Activated effector memory CD4-positive, alpha-beta T cell treated with anti-CD3 and anti-CD28 coated beads, Interleukin-2, amount 50 U/mL, for 16 hours (primary cell): Measurements from ENCODE around the gene MUC22.
A peak's percentile ranks its signal among the peaks of the same experiment; 100 is the strongest.
"Not testable (repeated sequence)": the region's sequence is repeated elsewhere in the genome, so short reads cannot be mapped to it uniquely, and the experiment has no call there.

Experiments used
- DNase-seq: peaks from one replicate; pipeline ENCODE4 v3.0.0-alpha.2; 2020

Gene MUC22

GRCh38 chr6:31010393-31011060 is at the start of gene MUC22:
Gene MUC22 (plus strand): TSS chr6:31010474. CDS start chr6:31010707, 233 bp downstream.
- DNase-seq: no peak

GRCh38 chr6:30960907-30961673 is 49.2 kb upstream of the MUC22 start:
- DNase-seq: no peak

- no peak for DNase-seq
Measured at GRCh38 chr6:30962716-30963115, 47.6 kb upstream of the MUC22 start.

- DNase-seq: no peak
Measured at GRCh38 chr6:30963641-30964040, 46.6 kb upstream of the MUC22 start.

- DNase-seq: no peak
Measured at GRCh38 chr6:30964075-30964474, 46.2 kb upstream of the MUC22 start.

- DNase-seq: no peak
Measured at GRCh38 chr6:30965140-30965601, 45.1 kb upstream of the MUC22 start.

GRCh38 chr6:30966154-30966553 is 44.1 kb upstream of the MUC22 start:
- no peak for DNase-seq

GRCh38 chr6:30969171-30969570 is 41.1 kb upstream of the MUC22 start:
- not testable (repeated sequence) for DNase-seq

GRCh38 chr6:30970946-30971345 is 39.3 kb upstream of the MUC22 start:
- DNase-seq: no peak

GRCh38 chr6:30972816-30973215 is 37.5 kb upstream of the MUC22 start:
- no peak for DNase-seq

- DNase-seq: no peak
Measured at GRCh38 chr6:30974490-30975252, 35.6 kb upstream of the MUC22 start.

- no peak for DNase-seq
Measured at GRCh38 chr6:30979141-30979540, 31.1 kb upstream of the MUC22 start.

GRCh38 chr6:30979690-30980089 is 30.6 kb upstream of the MUC22 start:
- DNase-seq: no peak

GRCh38 chr6:30981942-30982772 is 28.1 kb upstream of the MUC22 start:
- DNase-seq: no peak

GRCh38 chr6:30983439-30983838 is 26.8 kb upstream of the MUC22 start, which contains the start of gene MUC21:
Gene MUC21 (plus strand): TSS chr6:30983718. CDS start chr6:30983959, 241 bp downstream.
- no peak for DNase-seq

- no peak for DNase-seq
Measured at GRCh38 chr6:30985490-30985889, 24.8 kb upstream of the MUC22 start.

- DNase-seq: no peak
Measured at GRCh38 chr6:30987304-30987703, 23.0 kb upstream of the MUC22 start.

- DNase-seq: no peak
Measured at GRCh38 chr6:30988209-30988825, 22.0 kb upstream of the MUC22 start.

GRCh38 chr6:30990422-30991086 is 19.7 kb upstream of the MUC22 start:
- DNase-seq: peak; percentile 63

- no peak for DNase-seq
Measured at GRCh38 chr6:30991891-30992290, 18.4 kb upstream of the MUC22 start.

GRCh38 chr6:30997301-30997700 is 13.0 kb upstream of the MUC22 start:
- no peak for DNase-seq

GRCh38 chr6:30998785-30999184 is 11.5 kb upstream of the MUC22 start:
- no peak for DNase-seq
